ENCODE results near the gene STPG4.

The STPG4 gene

GRCh38 chr2:47155091-47155876 lies at the start of gene STPG4:
STPG4 (minus strand) TSS chr2:47155308; CDS start chr2:47155251, 57 bp downstream.
- no peak for TF ChIP-seq CTCF (IDR thresholded peaks at IDR 0.05; ENCODE audit: extremely low read depth, missing control alignments)
- peak; percentile 30 for DNase-seq (ENCODE audit: low spot score)

- DNase-seq (ENCODE audit: low spot score) = no peak
- no peak for TF ChIP-seq CTCF (IDR thresholded peaks at IDR 0.05; ENCODE audit: extremely low read depth, missing control alignments)
Measured at GRCh38 chr2:47204691-47205090, 49.6 kb upstream of the STPG4 start.

GRCh38 chr2:47203995-47204394 lies 48.9 kb upstream of the STPG4 start:
- TF ChIP-seq CTCF (IDR thresholded peaks at IDR 0.05; ENCODE audit: extremely low read depth, missing control alignments) = no peak
- no peak for DNase-seq (ENCODE audit: low spot score)

GRCh38 chr2:47201224-47201623 lies 46.1 kb upstream of the STPG4 start:
- no peak for TF ChIP-seq CTCF (IDR thresholded peaks at IDR 0.05; ENCODE audit: extremely low read depth, missing control alignments)
- no peak for DNase-seq (ENCODE audit: low spot score)

GRCh38 chr2:47198985-47199451 lies 43.9 kb upstream of the STPG4 start:
- no peak for DNase-seq (ENCODE audit: low spot score)
- TF ChIP-seq CTCF (IDR thresholded peaks at IDR 0.05; ENCODE audit: extremely low read depth, missing control alignments) = no peak

- no peak for TF ChIP-seq CTCF (IDR thresholded peaks at IDR 0.05; ENCODE audit: extremely low read depth, missing control alignments)
Measured at GRCh38 chr2:47196499-47196898, 41.4 kb upstream of the STPG4 start.

GRCh38 chr2:47196046-47196445 lies 40.9 kb upstream of the STPG4 start:
- no peak for DNase-seq (ENCODE audit: low spot score)
- TF ChIP-seq CTCF (IDR thresholded peaks at IDR 0.05; ENCODE audit: extremely low read depth, missing control alignments) = no peak

More at GRCh38 chr2:47196499-47196898, 41.4 kb upstream of the STPG4 start:
- no peak for DNase-seq (ENCODE audit: low spot score)
